Limb (tissue), 2 donors: ENCODE measurements around the gene CYP21A2.
"Not testable (repeated sequence)": the region's sequence is repeated elsewhere in the genome, so short reads cannot be mapped to it uniquely, and the experiment has no call there.

Source experiments
- DNase-seq, 2 donors: peaks; one replicate each; pipeline ENCODE4 v3.0.0-alpha.2; 2016; ENCODE audit errors: extremely low spot score in 2 of 2

The CYP21A2 gene

DNA sequence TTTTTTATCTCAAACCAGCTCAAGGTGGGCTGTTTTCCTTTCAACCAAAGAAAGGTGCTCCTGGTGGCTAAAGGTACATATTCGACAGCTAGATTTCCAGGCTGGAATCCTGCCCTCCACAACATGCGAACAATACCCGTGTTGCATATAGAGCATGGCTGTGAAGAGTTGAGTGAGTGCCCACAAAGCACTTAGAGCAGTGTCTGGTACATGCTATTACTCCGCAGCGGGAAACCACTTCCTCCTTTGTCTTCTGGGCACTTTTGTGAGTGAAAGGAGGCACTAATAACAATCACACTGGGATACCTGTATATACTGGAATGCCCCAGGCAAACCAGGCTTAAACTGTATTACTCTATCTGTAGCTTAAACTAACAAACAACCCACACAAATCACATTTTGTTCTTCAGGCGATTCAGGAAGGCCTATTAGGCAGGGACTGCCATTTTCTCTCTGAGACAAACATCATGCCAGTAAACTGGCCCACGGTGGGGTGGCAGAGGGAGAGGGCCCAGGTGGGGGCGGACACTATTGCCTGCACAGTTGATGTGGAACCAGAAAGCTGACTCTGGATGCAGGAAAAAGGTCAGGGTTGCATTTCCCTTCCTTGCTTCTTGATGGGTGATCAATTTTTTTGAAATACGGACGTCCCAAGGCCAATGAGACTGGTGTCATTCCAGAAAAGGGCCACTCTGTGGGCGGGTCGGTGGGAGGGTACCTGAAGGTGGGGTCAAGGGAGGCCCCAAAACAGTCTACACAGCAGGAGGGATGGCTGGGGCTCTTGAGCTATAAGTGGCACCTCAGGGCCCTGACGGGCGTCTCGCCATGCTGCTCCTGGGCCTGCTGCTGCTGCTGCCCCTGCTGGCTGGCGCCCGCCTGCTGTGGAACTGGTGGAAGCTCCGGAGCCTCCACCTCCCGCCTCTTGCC lies at the start of gene CYP21A2:
CYP21A2 (plus strand) TSS at position 818 of the 927 bp plus-strand sequence; CDS start at position 826, 8 bp downstream.
- not testable (repeated sequence) for DNase-seq

DNA sequence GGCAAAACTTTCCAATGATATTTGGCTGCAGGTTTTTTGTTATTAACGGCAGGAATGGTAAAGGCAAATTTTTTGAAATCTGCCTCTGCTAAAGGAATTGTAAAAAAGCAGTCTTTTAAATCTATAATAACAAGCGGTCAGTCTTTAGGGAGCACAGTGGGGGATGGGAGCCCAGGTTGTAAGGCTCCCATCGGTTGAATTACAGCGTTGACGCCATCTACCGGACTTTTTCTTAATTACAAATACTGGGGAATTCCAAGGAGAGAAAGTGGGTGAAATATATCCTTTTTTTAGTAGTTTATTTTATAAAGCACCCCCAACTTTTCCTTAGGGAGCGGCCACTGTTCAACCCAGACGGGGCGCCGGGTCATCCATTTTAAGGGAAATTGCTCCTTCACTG lies 48.9 kb upstream of the CYP21A2 start:
- not testable (repeated sequence) for DNase-seq

DNA sequence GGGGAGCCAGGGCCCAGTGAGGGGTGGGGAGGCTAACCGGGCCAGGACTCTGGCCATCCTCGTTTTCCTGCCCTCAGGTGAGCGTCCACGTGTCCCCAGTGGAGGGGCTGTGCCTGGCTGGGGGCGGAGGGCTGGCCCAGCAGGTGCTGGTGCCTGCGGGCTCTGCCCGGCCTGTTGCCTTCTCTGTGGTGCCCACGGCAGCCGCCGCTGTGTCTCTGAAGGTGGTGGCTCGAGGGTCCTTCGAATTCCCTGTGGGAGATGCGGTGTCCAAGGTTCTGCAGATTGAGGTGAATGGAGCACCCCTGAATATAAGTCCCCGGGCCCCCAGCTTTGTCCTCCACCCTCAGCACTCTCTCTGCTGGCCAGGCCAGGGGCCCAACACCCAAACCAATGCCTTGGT lies 43.8 kb upstream of the CYP21A2 start:
- DNase-seq, result not testable (repeated sequence)

DNA sequence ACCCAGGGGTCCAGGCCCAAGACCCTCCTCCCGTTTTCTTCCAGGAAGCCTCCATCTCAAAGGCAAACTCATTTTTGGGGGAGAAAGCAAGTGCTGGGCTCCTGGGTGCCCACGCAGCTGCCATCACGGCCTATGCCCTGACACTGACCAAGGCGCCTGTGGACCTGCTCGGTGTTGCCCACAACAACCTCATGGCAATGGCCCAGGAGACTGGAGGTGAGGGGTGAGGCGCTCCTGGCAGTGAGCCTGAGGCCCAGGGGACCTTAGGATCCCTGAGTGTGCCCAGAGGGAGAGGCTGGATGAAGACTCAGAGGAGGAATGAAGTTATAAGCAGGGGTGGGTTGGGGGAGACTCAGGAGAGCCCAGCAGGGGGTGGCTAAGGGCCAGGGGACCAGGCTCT lies 41.8 kb upstream of the CYP21A2 start:
- DNase-seq, result not testable (repeated sequence)

DNA sequence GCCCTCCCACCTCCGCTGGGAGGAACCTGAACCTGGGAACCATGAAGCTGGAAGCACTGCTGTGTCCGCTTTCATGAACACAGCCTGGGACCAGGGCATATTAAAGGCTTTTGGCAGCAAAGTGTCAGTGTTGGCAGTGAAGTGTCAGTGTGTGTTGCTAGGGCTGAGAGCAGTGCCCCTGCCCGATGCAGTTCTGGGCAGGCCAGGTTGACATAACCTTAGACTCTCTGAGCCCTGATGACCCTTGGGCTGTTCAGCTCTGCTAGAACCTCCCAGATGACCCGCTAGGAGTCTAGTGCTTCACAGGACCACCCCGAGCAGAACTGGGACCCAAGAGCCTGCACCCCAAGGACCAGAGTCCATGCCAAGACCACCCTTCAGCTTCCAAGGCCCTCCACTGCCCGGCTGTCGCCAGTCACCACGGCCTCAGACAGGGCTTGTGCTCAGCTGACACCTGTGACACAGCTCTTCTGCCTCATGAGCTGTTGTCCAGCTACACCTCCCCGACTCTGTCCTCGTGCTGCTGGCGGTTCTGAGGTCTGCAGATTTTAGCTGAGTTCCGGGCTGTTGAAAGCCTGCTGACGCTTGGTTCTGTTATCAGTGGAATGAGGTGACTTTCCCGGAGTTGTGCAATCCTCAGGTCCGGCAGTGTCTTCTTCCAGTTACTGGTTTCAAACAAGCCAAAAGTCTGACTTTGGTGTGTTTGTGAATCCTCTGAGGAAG lies 35.5 kb upstream of the CYP21A2 start:
- not testable (repeated sequence) for DNase-seq

DNA sequence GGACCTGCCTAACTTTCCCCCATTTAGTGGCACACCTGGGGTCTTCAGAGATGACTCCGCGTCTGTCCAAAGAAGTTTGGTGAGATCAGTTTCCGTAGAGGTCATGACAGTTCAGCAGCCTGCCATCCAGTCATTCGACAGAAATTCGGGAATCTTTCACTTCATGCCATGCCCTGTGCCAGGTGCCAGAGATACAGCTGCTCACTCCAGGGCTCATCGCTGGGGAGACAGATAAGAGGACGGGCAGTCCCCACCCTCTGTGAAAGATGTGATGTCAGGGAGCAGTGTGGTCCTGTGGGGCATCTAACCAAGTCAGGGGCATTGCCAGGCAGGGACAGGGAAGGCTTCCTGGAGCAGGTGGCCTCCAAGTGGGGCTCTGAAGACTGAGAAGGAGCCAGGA lies 34.9 kb upstream of the CYP21A2 start:
- DNase-seq, result not testable (repeated sequence)

DNA sequence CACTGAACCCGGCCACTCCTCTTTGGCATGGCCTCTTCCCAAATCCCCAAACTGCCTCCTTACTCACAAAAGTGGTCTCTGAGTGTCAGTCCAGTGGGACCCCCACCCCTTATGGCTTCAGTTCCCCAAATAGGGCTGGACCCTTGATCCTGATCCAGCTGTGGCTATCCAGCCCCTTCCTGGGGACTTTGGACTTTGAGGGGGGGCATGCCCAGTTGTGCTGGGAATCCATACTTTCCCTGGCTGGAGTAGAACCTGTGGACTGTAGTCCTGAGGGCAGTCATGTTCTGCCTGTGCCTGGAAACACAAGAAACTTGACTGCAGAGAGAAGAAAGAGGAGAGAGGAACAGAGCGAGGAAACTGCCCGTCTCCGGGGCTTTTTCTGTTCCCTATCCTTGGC lies 33.8 kb upstream of the CYP21A2 start:
- DNase-seq, result not testable (repeated sequence)

DNA sequence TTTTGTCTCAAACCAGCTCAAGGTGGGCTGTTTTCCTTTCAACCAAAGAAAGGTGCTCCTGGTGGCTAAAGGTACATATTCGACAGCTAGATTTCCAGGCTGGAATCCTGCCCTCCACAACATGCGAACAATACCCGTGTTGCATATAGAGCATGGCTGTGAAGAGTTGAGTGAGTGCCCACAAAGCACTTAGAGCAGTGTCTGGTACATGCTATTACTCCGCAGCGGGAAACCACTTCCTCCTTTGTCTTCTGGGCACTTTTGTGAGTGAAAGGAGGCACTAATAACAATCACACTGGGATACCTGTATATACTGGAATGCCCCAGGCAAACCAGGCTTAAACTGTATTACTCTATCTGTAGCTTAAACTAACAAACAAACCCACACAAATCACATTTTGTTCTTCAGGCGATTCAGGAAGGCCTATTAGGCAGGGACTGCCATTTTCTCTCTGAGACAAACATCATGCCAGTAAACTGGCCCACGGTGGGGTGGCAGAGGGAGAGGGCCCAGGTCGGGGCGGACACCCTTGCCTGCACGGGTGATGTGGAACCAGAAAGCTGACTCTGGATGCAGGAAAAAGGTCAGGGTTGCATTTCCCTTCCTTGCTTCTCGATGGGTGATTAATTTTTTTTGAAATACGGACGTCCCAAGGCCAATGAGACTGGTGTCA lies 33.2 kb upstream of the CYP21A2 start:
- not testable (repeated sequence) for DNase-seq

DNA sequence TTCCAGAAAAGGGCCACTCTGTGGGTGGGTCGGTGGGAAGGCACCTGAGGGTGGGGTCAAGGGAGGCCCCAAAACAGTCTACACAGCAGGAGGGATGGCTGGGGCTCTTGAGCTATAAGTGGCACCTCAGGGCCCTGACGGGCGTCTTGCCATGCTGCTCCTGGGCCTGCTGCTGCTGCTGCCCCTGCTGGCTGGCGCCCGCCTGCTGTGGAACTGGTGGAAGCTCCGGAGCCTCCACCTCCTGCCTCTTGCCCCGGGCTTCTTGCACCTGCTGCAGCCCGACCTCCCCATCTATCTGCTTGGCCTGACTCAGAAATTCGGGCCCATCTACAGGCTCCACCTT lies 32.7 kb upstream of the CYP21A2 start:
- DNase-seq, result not testable (repeated sequence)

DNA sequence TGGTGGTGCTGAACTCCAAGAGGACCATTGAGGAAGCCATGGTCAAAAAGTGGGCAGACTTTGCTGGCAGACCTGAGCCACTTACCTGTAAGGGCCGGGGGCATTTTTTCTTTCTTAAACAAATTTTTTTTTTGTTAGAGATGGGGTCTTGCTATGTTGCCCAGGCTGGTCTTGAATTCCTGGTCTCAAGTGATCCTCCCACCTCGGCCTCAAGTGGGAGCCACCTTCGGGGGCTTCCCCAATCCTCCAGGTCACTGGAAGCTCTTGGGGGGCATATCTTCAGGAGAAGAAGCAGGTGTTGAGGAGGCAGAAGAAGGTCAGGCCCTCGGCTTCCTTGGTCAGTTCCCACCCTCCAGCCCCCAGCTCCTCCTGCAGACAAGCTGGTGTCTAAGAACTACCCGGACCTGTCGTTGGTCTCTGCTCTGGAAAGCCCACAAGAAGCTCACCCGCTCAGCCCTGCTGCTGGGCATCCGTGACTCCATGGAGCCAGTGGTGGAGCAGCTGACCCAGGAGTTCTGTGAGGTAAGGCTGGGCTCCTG lies 32.2 kb upstream of the CYP21A2 start:
- DNase-seq, result not testable (repeated sequence)

DNA sequence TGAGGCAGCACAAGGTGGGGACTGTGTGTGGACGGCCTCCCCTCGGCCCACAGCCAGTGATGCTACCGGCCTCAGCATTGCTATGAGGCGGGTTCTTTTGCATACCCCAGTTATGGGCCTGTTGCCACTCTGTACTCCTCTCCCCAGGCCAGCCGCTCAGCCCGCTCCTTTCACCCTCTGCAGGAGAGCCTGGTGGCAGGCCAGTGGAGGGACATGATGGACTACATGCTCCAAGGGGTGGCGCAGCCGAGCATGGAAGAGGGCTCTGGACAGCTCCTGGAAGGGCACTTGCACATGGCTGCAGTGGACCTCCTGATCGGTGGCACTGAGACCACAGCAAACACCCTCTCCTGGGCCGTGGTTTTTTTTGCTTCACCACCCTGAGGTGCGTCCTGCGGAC lies 31.1 kb upstream of the CYP21A2 start:
- not testable (repeated sequence) for DNase-seq

DNA sequence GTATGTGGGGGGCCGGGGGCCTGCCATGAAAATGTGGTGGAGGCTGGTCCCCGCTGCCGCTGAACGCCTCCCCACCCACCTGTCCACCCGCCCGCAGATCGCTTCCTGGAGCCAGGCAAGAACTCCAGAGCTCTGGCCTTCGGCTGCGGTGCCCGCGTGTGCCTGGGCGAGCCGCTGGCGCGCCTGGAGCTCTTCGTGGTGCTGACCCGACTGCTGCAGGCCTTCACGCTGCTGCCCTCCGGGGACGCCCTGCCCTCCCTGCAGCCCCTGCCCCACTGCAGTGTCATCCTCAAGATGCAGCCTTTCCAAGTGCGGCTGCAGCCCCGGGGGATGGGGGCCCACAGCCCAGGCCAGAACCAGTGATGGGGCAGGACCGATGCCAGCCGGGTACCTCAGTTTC lies 30.2 kb upstream of the CYP21A2 start:
- not testable (repeated sequence) for DNase-seq

DNA sequence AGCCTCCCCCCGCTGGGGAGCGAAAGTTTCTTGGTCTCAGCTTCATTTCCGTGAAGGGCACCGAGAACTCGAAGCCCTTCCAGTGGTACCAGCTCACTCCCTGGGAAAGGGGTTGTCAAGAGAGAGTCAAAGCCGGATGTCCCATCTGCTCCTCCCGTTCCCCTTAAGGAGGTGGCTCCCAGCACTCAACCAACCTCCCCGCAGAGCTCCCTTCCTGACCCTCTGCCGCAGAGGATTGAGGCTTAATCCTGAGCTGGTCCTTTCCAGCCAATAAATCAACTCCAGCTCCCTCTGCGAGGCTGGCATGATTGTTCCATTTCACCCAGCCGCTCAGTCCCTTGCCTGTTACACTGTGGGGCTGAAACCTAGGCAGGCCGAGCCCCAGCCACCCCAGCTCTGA lies 29.6 kb upstream of the CYP21A2 start:
- DNase-seq, result not testable (repeated sequence)

DNA sequence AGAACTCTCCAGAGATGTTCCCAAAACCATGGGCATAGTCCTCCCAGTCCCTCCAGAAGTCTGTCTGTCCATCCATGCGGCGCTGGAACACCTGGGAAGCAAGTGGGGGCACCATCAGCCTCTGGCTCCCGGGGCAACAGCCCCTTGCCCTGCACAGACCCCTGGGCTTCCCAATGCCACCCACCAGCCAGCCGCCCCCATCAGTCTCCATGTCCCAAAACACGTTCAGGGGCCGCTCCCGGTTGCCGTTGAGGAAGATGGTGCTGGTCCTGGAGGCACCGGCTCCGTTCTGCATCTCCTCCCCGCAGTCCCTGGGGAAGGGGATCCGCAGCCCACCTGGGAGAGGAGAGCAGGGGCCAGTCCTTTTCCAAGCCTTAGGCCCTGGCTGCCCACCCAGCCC lies 28.7 kb upstream of the CYP21A2 start:
- DNase-seq, result not testable (repeated sequence)

DNA sequence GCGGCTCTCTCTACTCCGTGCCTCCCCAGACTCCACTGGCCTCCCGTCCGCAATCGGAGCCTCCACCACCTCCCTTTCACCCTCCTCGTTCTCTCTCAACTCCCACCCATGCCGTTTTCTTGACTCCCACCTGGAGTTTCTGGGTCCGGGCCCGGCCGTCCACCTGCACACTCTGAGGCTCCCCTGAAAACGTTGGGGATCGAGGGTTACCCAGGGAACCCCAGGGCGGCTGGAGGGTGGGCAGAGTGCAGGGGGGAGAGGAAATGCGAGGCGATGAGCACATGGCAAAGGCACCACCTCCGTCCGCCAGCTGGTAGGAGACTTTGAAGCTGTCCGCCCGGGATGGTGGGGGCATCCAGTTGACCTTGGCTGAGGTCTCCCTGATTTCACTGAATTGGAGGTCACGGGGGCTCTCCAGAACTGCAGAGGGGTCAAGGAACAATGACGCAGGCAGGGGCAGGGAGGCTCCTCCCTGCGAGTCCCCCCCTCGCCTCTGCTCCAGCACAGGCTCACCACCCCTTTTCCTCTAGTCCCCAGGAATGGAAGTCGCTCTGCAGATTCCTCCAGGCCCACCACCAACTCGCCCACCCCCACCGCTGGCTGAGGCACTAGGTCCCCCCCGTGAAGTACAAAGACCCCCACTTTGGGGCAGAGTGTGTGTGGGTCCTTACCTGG lies 27.2 kb upstream of the CYP21A2 start:
- peak in 1 of 2 donors; percentile 20 for DNase-seq

DNA sequence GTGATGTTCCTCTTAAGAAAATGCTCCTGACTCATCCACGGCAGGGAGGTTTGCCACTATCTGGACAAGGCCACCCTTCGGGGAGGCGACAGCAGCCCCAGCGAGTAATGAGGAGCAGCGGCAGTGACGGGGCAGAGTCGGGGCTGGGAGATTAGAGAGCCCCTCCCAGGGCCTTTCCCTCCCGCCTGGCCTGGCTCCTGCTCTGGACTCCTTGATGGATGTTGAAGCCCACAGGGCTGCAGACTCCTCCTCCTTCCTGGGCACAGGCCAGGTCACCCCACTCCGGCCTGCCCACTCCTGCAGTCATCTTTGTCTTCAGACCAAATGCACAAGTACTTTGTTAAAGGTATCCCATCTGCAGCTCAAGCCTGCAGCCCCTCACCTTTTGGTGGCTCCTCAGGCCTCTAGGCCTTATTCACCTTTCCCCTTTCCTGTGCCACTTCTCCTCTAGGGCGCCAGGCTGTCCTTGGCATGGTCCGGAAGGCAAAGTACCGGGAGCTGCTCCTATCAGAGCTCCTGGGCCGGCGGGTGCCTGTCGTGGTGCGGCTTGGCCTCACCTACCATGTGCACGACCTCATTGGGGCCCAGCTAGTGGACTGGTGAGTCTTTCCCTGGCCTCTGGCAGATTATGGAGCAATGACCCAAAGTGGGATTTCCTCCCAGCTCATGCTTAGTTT lies 25.1 kb upstream of the CYP21A2 start:
- not testable (repeated sequence) for DNase-seq

DNA sequence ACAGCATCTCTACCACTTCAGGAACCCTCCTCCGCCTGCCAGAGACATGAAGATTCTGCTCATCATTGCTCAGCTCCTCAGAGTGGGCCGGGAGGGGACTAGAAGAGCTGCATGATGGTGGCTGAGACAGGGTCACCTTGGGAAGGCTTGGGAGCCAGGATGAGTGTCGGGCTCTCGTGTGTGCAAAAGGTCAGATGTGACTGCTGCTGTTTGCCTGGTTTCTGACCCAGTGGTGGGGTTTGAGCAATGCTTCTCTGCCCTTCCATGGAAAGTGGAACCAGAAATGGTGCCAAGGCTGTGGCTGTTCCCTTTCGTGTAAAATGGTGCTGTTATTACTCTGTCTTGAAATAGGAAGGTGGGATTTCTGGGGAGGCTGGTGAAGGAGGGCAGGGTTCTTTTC lies 24.5 kb upstream of the CYP21A2 start:
- not testable (repeated sequence) for DNase-seq

DNA sequence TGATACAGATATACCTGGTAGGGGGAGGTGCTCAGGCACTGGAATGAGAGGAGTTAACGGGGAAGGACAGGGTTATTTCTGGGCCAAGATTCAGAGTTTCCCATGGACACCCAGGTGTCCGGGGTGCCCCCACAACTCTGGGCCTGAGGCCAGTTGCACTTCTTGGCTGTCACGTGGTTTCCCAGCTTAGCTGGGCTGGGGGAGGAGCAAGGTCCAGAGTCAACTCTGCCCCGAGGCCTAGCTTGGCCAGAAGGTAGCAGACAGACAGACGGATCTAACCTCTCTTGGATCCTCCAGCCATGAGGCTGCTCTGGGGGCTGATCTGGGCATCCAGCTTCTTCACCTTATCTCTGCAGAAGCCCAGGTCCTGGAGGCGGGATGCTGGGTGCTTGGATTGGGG lies 23.7 kb upstream of the CYP21A2 start, which contains the start of gene C4B:
C4B (plus strand) TSS at position 249 of the 400 bp plus-strand sequence; CDS start at position 300, 51 bp downstream.
- not testable (repeated sequence) for DNase-seq

DNA sequence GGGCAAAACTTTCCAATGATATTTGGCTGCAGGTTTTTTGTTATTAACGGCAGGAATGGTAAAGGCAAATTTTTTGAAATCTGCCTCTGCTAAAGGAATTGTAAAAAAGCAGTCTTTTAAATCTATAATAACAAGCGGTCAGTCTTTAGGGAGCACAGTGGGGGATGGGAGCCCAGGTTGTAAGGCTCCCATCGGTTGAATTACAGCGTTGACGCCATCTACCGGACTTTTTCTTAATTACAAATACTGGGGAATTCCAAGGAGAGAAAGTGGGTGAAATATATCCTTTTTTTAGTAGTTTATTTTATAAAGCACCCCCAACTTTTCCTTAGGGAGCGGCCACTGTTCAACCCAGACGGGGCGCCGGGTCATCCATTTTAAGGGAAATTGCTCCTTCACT lies 16.1 kb upstream of the CYP21A2 start:
- DNase-seq, result not testable (repeated sequence)

DNA sequence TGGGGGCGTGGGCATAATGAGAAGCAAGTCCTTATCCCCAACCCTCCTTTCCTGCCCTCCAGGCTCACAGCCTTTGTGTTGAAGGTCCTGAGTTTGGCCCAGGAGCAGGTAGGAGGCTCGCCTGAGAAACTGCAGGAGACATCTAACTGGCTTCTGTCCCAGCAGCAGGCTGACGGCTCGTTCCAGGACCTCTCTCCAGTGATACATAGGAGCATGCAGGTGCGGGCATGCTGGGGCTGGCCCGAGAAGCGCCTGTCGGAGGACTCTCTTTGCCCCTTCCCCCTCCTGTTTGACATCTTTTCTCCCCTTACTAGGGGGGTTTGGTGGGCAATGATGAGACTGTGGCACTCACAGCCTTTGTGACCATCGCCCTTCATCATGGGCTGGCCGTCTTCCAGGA lies 9.6 kb upstream of the CYP21A2 start:
- not testable (repeated sequence) for DNase-seq
